Lower leg skin (tissue), 3 donors: ENCODE data around the gene ARHGAP29.

Source experiments
- POLR2A ChIP-seq, 2 donors: fragments of 450-650 bp; IDR thresholded peaks; one replicate each; pipeline ENCODE4 v1.6.1; 2016 to 2017; ENCODE audit warnings: antibody characterized with exemption in 2 of 2, mild to moderate bottlenecking in 1 of 2, moderate library complexity in 1 of 2
- TF ChIP-seq, protein P1 (sequence below), 3 donors: fragments of 450-650 bp; IDR thresholded peaks; one replicate each; pipeline ENCODE4 v1.5.1; 2016; ENCODE audit warnings: antibody characterized with exemption in 3 of 3, mild to moderate bottlenecking in 3 of 3, moderate library complexity in 2 of 3

DNA sequence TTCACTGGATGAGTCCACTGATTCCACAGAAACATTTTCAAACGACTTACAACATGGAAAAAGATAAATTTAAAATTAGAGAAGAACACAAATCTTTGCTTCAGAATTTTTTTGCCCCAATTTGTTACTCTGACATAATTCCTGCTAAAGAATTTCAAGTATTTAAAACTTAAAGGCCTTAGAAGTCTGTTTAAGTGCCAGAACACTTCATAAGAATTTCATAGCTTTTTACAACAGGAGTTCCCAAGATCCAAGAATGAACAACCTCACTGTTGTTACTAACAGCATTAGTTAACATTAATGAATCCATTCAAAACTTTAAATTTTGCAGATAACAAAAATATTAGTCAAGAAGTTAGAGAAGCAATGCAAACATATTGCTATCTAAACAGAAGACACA is 31.7 kb downstream of the ARHGAP29 start:
- no peak for TF ChIP-seq POLR2A (IDR thresholded peaks at IDR 0.05)
- TF ChIP-seq, protein P1, sequence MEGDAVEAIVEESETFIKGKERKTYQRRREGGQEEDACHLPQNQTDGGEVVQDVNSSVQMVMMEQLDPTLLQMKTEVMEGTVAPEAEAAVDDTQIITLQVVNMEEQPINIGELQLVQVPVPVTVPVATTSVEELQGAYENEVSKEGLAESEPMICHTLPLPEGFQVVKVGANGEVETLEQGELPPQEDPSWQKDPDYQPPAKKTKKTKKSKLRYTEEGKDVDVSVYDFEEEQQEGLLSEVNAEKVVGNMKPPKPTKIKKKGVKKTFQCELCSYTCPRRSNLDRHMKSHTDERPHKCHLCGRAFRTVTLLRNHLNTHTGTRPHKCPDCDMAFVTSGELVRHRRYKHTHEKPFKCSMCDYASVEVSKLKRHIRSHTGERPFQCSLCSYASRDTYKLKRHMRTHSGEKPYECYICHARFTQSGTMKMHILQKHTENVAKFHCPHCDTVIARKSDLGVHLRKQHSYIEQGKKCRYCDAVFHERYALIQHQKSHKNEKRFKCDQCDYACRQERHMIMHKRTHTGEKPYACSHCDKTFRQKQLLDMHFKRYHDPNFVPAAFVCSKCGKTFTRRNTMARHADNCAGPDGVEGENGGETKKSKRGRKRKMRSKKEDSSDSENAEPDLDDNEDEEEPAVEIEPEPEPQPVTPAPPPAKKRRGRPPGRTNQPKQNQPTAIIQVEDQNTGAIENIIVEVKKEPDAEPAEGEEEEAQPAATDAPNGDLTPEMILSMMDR (IDR thresholded peaks at IDR 0.05): no peak
